ENCODE data around the gene CFAP20DC. TPM values are rescaled to one million over a fixed set of nuclear protein-coding genes. Genes with fewer than 3 reads are reported as not detected.

CFAP20DC gene
- total RNA-seq, 1 donor from 2014 or later = 0.57 TPM

DNA sequence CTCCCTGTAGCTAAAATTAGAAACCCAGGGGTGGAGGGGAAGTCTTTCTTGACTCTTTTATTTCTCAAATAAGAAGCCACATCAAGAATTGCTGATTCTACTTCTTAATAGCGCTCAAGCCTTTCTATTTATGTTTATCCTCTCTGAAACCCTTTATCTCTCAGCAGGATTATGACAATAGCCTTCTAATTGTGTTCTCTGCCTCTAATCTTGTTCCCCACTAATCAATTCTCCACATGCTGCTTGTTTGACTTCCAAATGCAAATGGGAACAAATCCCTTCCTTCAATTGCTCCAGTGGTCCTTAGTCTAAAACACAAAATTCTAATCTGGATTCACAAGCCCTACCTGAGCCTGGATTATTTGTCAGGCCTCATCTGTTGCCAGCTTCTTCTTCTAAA lies 43.7 kb upstream of the CFAP20DC start:
- Histone ChIP-seq H3K79me2 (ENCODE audit: insufficient read depth, low read length) (no peaks in the 10 kb centered on the region), H3K4me1 (ENCODE audit: insufficient read depth, low read length) (no peaks in the 10 kb centered on the region), H2AFZ (ENCODE audit: low read depth, low read length) (no peak overlapping the region), H4K20me1 (ENCODE audit: insufficient read depth, low read length) (no peaks in the 10 kb centered on the region), H3K9ac (ENCODE audit: low read length) (no peak overlapping the region), H3K4me3 (ENCODE audit: insufficient read depth, low read depth, low read length) (no peak overlapping the region), H3K9me3 (ENCODE audit: insufficient read depth, low read depth, low read length) (no peaks in the 10 kb centered on the region), H3K27ac (ENCODE audit: low read depth, low read length) (no peak overlapping the region), H3K4me2 (ENCODE audit: low read length) (no peak overlapping the region), H3K36me3 (ENCODE audit: insufficient read depth, low read length) (no peaks in the 10 kb centered on the region), H3K27me3 (ENCODE audit: insufficient read depth, low read length) (no peaks in the 10 kb centered on the region)
- H3K9me3 Mint-ChIP-seq (ENCODE audit: unreplicated experiment) = peaks cover 11% of the 10 kb centered on the region
- no peak overlapping the region for H3K27ac Mint-ChIP-seq (ENCODE audit: unreplicated experiment)
- H3K4me3 Mint-ChIP-seq (ENCODE audit: unreplicated experiment) = no peak overlapping the region
- H3K4me1 Mint-ChIP-seq (ENCODE audit: low read depth, unreplicated experiment) = no peaks in the 10 kb centered on the region
- FAIRE-seq = no peak
- no peak for TF ChIP-seq EZH2 (IDR thresholded peaks at IDR 0.05; ENCODE audit: insufficient read depth, low read length)
- TF ChIP-seq, protein P1, sequence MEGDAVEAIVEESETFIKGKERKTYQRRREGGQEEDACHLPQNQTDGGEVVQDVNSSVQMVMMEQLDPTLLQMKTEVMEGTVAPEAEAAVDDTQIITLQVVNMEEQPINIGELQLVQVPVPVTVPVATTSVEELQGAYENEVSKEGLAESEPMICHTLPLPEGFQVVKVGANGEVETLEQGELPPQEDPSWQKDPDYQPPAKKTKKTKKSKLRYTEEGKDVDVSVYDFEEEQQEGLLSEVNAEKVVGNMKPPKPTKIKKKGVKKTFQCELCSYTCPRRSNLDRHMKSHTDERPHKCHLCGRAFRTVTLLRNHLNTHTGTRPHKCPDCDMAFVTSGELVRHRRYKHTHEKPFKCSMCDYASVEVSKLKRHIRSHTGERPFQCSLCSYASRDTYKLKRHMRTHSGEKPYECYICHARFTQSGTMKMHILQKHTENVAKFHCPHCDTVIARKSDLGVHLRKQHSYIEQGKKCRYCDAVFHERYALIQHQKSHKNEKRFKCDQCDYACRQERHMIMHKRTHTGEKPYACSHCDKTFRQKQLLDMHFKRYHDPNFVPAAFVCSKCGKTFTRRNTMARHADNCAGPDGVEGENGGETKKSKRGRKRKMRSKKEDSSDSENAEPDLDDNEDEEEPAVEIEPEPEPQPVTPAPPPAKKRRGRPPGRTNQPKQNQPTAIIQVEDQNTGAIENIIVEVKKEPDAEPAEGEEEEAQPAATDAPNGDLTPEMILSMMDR (IDR thresholded peaks at IDR 0.05; ENCODE audit: insufficient read depth, low read depth, low read length) = no peak
- no peaks in the 10 kb centered on the region for H3K27me3 Mint-ChIP-seq (ENCODE audit: low read depth, unreplicated experiment)
- peaks cover 2% of the 10 kb centered on the region for H3K36me3 Mint-ChIP-seq (ENCODE audit: low read depth, unreplicated experiment)
- DNase-seq (ENCODE audit: low read depth) = no peak

DNA sequence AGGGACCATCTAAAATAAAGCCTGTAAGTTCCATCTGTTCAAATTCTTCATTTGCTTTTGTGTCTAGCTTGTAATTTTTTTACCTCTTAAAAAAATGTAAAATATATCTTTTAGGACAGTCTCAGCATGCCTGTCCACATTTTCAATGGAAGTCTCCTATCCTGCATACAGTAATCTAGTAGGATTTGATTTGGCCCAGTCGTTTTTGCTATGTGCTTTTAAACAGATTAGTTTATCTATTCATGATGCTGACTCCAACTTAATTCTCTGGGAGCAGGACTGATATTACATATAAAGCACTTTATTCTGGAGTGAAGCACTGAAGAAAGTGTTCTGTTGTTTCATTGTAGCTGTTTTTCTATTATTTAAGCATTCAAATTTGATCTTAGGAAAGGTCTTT lies 38.9 kb upstream of the CFAP20DC start:
- H4K20me1 ChIP-seq (ENCODE audit: insufficient read depth, low read length) = no peaks in the 10 kb centered on the region
- FAIRE-seq (no peak), DNase-seq (ENCODE audit: low read depth) (no peak)
- no peak overlapping the region for H3K4me3 Mint-ChIP-seq (ENCODE audit: unreplicated experiment)
- no peak overlapping the region for H3K27ac Mint-ChIP-seq (ENCODE audit: unreplicated experiment)
- H3K4me3 ChIP-seq (ENCODE audit: insufficient read depth, low read depth, low read length) = no peak overlapping the region
- no peak overlapping the region for H3K4me2 ChIP-seq (ENCODE audit: low read length)
- H3K9me3 ChIP-seq (ENCODE audit: insufficient read depth, low read depth, low read length) = no peaks in the 10 kb centered on the region
- no peaks in the 10 kb centered on the region for H3K4me1 Mint-ChIP-seq (ENCODE audit: low read depth, unreplicated experiment)
- H2AFZ ChIP-seq (ENCODE audit: low read depth, low read length) = no peak overlapping the region
- H3K36me3 Mint-ChIP-seq (ENCODE audit: low read depth, unreplicated experiment) = no peaks in the 10 kb centered on the region
- H3K27ac ChIP-seq (ENCODE audit: low read depth, low read length) = no peak overlapping the region
- no peaks in the 10 kb centered on the region for H3K79me2 ChIP-seq (ENCODE audit: insufficient read depth, low read length)
- H3K27me3 Mint-ChIP-seq (ENCODE audit: low read depth, unreplicated experiment) = no peaks in the 10 kb centered on the region
- H3K9me3 Mint-ChIP-seq (ENCODE audit: unreplicated experiment) = no peaks in the 10 kb centered on the region
- H3K9ac ChIP-seq (ENCODE audit: low read length) = no peak overlapping the region
- no peaks in the 10 kb centered on the region for H3K36me3 ChIP-seq (ENCODE audit: insufficient read depth, low read length)
- no peak for TF ChIP-seq EZH2 (IDR thresholded peaks at IDR 0.05; ENCODE audit: insufficient read depth, low read length)
- TF ChIP-seq, protein P1 (IDR thresholded peaks at IDR 0.05; ENCODE audit: insufficient read depth, low read depth, low read length) = no peak
- H3K27me3 ChIP-seq (ENCODE audit: insufficient read depth, low read length) = no peaks in the 10 kb centered on the region
- H3K4me1 ChIP-seq (ENCODE audit: insufficient read depth, low read length) = no peaks in the 10 kb centered on the region

DNA sequence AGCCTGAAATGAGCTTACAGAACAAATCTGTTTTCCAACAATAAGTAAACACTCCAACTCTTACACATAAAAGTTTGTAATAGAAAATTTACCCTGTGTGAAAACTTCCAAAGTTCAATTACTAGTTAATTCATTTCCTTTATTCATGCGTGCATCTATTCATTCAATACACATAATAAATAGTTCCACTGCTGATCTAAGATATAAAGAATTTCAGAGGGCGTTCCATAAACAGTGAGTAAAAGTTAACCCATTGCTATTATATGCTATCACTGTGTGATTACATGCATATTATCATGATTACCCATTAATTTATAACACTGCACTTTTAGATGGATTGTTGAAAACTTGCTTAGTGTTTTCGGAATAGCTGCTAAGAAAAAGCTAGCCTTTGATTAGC lies 36.2 kb upstream of the CFAP20DC start:
- FAIRE-seq = no peak
- no peaks in the 10 kb centered on the region for H3K9me3 ChIP-seq (ENCODE audit: insufficient read depth, low read depth, low read length)

More for the DNA sequence above, 36.2 kb upstream of the CFAP20DC start:
- no peaks in the 10 kb centered on the region for H3K36me3 ChIP-seq (ENCODE audit: insufficient read depth, low read length)
- no peaks in the 10 kb centered on the region for H4K20me1 ChIP-seq (ENCODE audit: insufficient read depth, low read length)
- no peaks in the 10 kb centered on the region for H3K27me3 ChIP-seq (ENCODE audit: insufficient read depth, low read length)
- H2AFZ ChIP-seq (ENCODE audit: low read depth, low read length) = no peak overlapping the region
- no peak overlapping the region for H3K27ac Mint-ChIP-seq (ENCODE audit: unreplicated experiment)
- no peak overlapping the region for H3K4me3 Mint-ChIP-seq (ENCODE audit: unreplicated experiment)
- no peak overlapping the region for H3K27ac ChIP-seq (ENCODE audit: low read depth, low read length)
- H3K4me2 ChIP-seq (ENCODE audit: low read length) = no peak overlapping the region
- no peak overlapping the region for H3K9ac ChIP-seq (ENCODE audit: low read length)
- H3K36me3 Mint-ChIP-seq (ENCODE audit: low read depth, unreplicated experiment) = no peaks in the 10 kb centered on the region
- peak; percentile 10 for DNase-seq (ENCODE audit: low read depth)
- H3K4me3 ChIP-seq (ENCODE audit: insufficient read depth, low read depth, low read length) = no peak overlapping the region
- TF ChIP-seq EZH2 (IDR thresholded peaks at IDR 0.05; ENCODE audit: insufficient read depth, low read length) = no peak
- TF ChIP-seq, protein P1 (IDR thresholded peaks at IDR 0.05; ENCODE audit: insufficient read depth, low read depth, low read length) = no peak
- no peaks in the 10 kb centered on the region for H3K4me1 Mint-ChIP-seq (ENCODE audit: low read depth, unreplicated experiment)
- no peaks in the 10 kb centered on the region for H3K27me3 Mint-ChIP-seq (ENCODE audit: low read depth, unreplicated experiment)
- H3K79me2 ChIP-seq (ENCODE audit: insufficient read depth, low read length) = no peaks in the 10 kb centered on the region
- H3K4me1 ChIP-seq (ENCODE audit: insufficient read depth, low read length) = no peaks in the 10 kb centered on the region
- no peaks in the 10 kb centered on the region for H3K9me3 Mint-ChIP-seq (ENCODE audit: unreplicated experiment)
